ENCODE results near the gene COL6A1. TPM values are rescaled to one million over a fixed set of nuclear protein-coding genes. Genes with fewer than 3 reads are reported as not detected.

The COL6A1 gene
- total RNA-seq, 2 experiments from 2014 or later = 8.0 to 8.5 TPM

DNA sequence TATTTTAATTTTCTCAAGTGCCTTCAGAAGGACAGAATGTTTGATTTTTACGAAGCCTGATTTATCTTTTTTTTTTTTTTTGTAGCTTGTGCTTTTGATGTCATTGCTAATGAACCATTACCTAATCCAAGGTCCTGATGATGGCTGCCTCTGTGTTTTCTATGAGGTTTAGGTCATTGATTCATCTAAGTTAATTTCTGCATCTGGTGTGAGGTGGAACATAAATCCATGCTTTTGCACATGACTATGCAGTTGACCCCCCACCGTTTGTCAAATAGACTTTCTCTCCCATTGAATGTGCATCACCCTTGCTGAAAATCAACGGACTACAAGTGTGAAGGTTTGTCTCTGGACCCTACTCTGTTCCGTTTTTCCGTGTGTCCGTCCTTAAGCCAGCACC, 50.5 kb downstream of the COL6A1 start:
- H3K4me3 Mint-ChIP-seq = no peak overlapping the region
- no peaks in the 10 kb centered on the region for H3K4me1 Mint-ChIP-seq (ENCODE audit: low read depth)
- Histone ChIP-seq H3K27me3 (ENCODE audit: control insufficient read depth in 1 of 2, insufficient read depth in 2 of 2, low read length in 2 of 2) (no peaks in the 10 kb centered on the region), H3K4me3 (ENCODE audit: low read length) (no peak overlapping the region), H3K4me1 (ENCODE audit: insufficient read depth, low read length) (no peaks in the 10 kb centered on the region), H3K27ac (ENCODE audit: low read depth in 1 of 2, low read length in 2 of 2) (no peak overlapping the region), H3K36me3 (ENCODE audit: insufficient read depth, low read length) (no peaks in the 10 kb centered on the region), H3K9me3 (ENCODE audit: control insufficient read depth in 1 of 2, insufficient read depth in 1 of 2, low read length in 2 of 2) (peaks cover 8 to 13% of the 10 kb centered on the region in 2 experiments)
- ChIA-PET POLR2A (no interaction called here), CTCF (interaction anchor here (0.5 kb wide), 1 partner anchor 638 kb away, joined by 4 read pairs; no protein-coding TSS in a partner anchor)
- H3K27me3 Mint-ChIP-seq = no peaks in the 10 kb centered on the region
- no peaks in the 10 kb centered on the region for H3K9me3 Mint-ChIP-seq
- no peak overlapping the region for H3K27ac Mint-ChIP-seq
- TF ChIP-seq, protein P1, sequence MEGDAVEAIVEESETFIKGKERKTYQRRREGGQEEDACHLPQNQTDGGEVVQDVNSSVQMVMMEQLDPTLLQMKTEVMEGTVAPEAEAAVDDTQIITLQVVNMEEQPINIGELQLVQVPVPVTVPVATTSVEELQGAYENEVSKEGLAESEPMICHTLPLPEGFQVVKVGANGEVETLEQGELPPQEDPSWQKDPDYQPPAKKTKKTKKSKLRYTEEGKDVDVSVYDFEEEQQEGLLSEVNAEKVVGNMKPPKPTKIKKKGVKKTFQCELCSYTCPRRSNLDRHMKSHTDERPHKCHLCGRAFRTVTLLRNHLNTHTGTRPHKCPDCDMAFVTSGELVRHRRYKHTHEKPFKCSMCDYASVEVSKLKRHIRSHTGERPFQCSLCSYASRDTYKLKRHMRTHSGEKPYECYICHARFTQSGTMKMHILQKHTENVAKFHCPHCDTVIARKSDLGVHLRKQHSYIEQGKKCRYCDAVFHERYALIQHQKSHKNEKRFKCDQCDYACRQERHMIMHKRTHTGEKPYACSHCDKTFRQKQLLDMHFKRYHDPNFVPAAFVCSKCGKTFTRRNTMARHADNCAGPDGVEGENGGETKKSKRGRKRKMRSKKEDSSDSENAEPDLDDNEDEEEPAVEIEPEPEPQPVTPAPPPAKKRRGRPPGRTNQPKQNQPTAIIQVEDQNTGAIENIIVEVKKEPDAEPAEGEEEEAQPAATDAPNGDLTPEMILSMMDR (IDR thresholded peaks at IDR 0.05) = no peak
- no peaks in the 10 kb centered on the region for H3K36me3 Mint-ChIP-seq (ENCODE audit: low read depth)
- no peak for DNase-seq
- intact Hi-C loops (cut with DNase I, micrococcal nuclease) = no loop called here
- ATAC-seq (ENCODE audit: poor library complexity) = no peak

DNA sequence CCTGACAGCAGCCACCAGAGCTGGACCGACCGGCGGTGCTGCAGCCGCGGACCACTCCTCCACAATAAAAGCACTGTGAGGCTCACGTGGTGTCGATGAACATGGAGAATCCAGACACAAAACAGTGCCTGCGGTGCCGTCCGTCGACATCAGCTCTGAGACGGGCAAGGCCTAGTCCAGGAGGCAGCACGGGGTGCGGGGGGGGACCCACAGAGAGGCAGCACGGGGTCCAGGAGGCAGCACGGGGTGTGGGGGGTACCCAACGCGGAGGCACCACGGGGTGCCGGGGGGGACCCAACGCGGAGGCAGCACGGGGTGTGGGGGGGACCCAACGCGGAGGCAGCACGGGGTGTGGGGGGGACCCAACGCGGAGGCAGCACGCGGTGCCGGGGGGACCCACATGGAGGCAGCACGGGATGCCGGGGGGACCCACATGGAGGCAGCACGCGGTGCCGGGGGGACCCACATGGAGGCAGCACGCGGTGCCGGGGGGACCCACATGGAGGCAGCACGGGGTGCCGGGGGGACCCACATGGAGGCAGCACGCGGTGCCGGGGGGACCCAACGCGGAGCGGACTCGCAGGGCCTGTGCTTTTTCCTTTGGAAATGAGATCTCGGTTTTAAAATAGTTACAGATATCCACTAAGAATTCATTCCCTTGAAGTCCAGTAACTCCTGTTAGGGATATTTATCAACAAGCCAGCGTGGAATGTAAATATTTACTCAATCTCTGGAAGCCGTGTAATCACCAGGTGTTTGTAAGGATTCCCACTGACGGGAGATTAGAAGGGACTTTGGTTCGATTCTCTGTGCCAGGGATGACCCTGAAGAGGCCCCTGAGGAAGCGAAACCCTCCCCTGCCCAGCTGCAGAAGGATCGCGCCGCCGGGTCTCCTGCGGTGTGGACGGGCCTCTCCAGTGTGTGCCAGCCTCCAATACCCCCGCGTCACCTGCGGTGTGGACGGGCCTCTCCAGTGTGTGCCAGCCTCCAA, 52.1 kb downstream of the COL6A1 start:
- H3K27me3 ChIP-seq (ENCODE audit: control insufficient read depth in 1 of 2, insufficient read depth in 2 of 2, low read length in 2 of 2) = peaks cover 0 to 2% of the 10 kb centered on the region in 2 experiments
- ATAC-seq (ENCODE audit: poor library complexity) (no peak), DNase-seq (no peak)
- no peak overlapping the region for H3K27ac ChIP-seq (ENCODE audit: low read depth in 1 of 2, low read length in 2 of 2)
- no peaks in the 10 kb centered on the region for H3K27me3 Mint-ChIP-seq
- H3K36me3 ChIP-seq (ENCODE audit: insufficient read depth, low read length) = no peaks in the 10 kb centered on the region
- intact Hi-C loops (cut with DNase I, micrococcal nuclease) = no loop called here
- CTCF ChIA-PET = no interaction called here
- no peaks in the 10 kb centered on the region for H3K9me3 Mint-ChIP-seq
- no peaks in the 10 kb centered on the region for H3K4me1 ChIP-seq (ENCODE audit: insufficient read depth, low read length)
- TF ChIP-seq, protein P1 (IDR thresholded peaks at IDR 0.05) = no peak
- POLR2A ChIA-PET = no interaction called here
- H3K9me3 ChIP-seq (ENCODE audit: control insufficient read depth in 1 of 2, insufficient read depth in 1 of 2, low read length in 2 of 2) = peaks cover 13 to 14% of the 10 kb centered on the region in 2 experiments
- no peak overlapping the region for H3K4me3 Mint-ChIP-seq
- no peaks in the 10 kb centered on the region for H3K4me1 Mint-ChIP-seq (ENCODE audit: low read depth)
- H3K36me3 Mint-ChIP-seq (ENCODE audit: low read depth) = no peaks in the 10 kb centered on the region
- H3K27ac Mint-ChIP-seq = no peak overlapping the region
- H3K4me3 ChIP-seq (ENCODE audit: low read length) = no peak overlapping the region

- intact Hi-C loops (cut with DNase I, micrococcal nuclease) = no loop called here
- Histone ChIP-seq H3K9me3 (ENCODE audit: control insufficient read depth in 1 of 2, insufficient read depth in 1 of 2, low read length in 2 of 2) (peaks cover 0 to 9% of the 10 kb centered on the region in 2 experiments), H3K4me1 (ENCODE audit: insufficient read depth, low read length) (no peaks in the 10 kb centered on the region), H3K27me3 (ENCODE audit: control insufficient read depth in 1 of 2, insufficient read depth in 2 of 2, low read length in 2 of 2) (peaks cover 0 to 2% of the 10 kb centered on the region in 2 experiments), H3K36me3 (ENCODE audit: insufficient read depth, low read length) (no peaks in the 10 kb centered on the region), H3K27ac (ENCODE audit: low read depth in 1 of 2, low read length in 2 of 2) (no peak overlapping the region), H3K4me3 (ENCODE audit: low read length) (no peak overlapping the region)
- H3K4me3 Mint-ChIP-seq = no peak overlapping the region
- no peak overlapping the region for H3K27ac Mint-ChIP-seq
- DNase-seq (no peak), ATAC-seq (ENCODE audit: poor library complexity) (no peak)
- H3K27me3 Mint-ChIP-seq = no peaks in the 10 kb centered on the region
- H3K4me1 Mint-ChIP-seq (ENCODE audit: low read depth) = no peaks in the 10 kb centered on the region
- no peaks in the 10 kb centered on the region for H3K36me3 Mint-ChIP-seq (ENCODE audit: low read depth)
- no peaks in the 10 kb centered on the region for H3K9me3 Mint-ChIP-seq
- TF ChIP-seq, protein P1 (IDR thresholded peaks at IDR 0.05) = no peak
- ChIA-PET CTCF (no interaction called here), POLR2A (no interaction called here)
These were observed 54.5 kb downstream of the COL6A1 start for GRCh38 chr21:46035809-46036695.

Measured in CD4-positive, alpha-beta T cell (primary cell).